ENCODE results near the gene TBC1D22A. TPM values are rescaled to one million over a fixed set of nuclear protein-coding genes. Genes with fewer than 3 reads are reported as not detected.

TBC1D22A gene
- total and polyA plus RNA-seq, 4 donors, result 4.1 to 12.4 (median 8.4) TPM

DNA sequence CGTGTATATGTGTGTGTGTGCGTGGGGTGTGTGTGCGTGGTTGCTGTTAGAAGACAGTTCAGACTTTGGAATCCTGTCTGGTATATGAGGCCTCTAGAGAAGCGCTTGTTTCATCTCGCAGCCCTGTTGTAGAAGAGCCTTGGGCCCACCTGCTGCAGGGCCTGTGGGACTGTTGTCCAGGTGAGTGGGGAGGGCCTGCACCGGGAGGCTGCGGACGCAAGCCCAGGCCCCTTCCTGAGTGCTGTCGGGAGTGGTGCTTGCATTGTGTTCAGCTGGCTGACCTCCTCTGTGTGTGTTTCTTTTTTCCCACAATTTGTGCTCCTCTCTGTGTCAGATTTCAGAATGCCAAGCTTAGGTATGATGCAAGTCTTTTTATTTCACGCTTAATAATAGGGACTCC, 128.4 kb downstream of the TBC1D22A start:
- H3K4me3 ChIP-seq (ENCODE audit: low read depth in 1 of 3, low read length in 3 of 3), result no peak overlapping the region

More for the DNA sequence above, 128.4 kb downstream of the TBC1D22A start:
- TF ChIP-seq EGR1 (IDR thresholded peaks at IDR 0.05; ENCODE audit: low read depth in 2 of 2) (no peak), RXRA (IDR thresholded peaks at IDR 0.05) (no peak), SP1 (IDR thresholded peaks at IDR 0.05) (no peak), GABPA (IDR thresholded peaks at IDR 0.05 in 1 of 2, conservative IDR thresholded peaks at IDR 0.05 in 1 of 2) (no peak), MAX (IDR thresholded peaks at IDR 0.05) (no peak), ATF3 (IDR thresholded peaks at IDR 0.05) (no peak), RAD21 (IDR thresholded peaks at IDR 0.05) (no peak), NR2F2 (IDR thresholded peaks at IDR 0.05) (no peak), FOXA1 (IDR thresholded peaks at IDR 0.05) (no peak), HNF4G (IDR thresholded peaks at IDR 0.05) (no peak), HNF4A (conservative IDR thresholded peaks at IDR 0.05) (no peak)
- TF ChIP-seq, protein P1, sequence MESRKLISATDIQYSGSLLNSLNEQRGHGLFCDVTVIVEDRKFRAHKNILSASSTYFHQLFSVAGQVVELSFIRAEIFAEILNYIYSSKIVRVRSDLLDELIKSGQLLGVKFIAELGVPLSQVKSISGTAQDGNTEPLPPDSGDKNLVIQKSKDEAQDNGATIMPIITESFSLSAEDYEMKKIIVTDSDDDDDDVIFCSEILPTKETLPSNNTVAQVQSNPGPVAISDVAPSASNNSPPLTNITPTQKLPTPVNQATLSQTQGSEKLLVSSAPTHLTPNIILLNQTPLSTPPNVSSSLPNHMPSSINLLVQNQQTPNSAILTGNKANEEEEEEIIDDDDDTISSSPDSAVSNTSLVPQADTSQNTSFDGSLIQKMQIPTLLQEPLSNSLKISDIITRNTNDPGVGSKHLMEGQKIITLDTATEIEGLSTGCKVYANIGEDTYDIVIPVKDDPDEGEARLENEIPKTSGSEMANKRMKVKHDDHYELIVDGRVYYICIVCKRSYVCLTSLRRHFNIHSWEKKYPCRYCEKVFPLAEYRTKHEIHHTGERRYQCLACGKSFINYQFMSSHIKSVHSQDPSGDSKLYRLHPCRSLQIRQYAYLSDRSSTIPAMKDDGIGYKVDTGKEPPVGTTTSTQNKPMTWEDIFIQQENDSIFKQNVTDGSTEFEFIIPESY (IDR thresholded peaks at IDR 0.05), result no peak
- TF ChIP-seq, protein P2, sequence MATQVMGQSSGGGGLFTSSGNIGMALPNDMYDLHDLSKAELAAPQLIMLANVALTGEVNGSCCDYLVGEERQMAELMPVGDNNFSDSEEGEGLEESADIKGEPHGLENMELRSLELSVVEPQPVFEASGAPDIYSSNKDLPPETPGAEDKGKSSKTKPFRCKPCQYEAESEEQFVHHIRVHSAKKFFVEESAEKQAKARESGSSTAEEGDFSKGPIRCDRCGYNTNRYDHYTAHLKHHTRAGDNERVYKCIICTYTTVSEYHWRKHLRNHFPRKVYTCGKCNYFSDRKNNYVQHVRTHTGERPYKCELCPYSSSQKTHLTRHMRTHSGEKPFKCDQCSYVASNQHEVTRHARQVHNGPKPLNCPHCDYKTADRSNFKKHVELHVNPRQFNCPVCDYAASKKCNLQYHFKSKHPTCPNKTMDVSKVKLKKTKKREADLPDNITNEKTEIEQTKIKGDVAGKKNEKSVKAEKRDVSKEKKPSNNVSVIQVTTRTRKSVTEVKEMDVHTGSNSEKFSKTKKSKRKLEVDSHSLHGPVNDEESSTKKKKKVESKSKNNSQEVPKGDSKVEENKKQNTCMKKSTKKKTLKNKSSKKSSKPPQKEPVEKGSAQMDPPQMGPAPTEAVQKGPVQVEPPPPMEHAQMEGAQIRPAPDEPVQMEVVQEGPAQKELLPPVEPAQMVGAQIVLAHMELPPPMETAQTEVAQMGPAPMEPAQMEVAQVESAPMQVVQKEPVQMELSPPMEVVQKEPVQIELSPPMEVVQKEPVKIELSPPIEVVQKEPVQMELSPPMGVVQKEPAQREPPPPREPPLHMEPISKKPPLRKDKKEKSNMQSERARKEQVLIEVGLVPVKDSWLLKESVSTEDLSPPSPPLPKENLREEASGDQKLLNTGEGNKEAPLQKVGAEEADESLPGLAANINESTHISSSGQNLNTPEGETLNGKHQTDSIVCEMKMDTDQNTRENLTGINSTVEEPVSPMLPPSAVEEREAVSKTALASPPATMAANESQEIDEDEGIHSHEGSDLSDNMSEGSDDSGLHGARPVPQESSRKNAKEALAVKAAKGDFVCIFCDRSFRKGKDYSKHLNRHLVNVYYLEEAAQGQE (IDR thresholded peaks at IDR 0.05), result no peak
- TF ChIP-seq, protein P3, sequence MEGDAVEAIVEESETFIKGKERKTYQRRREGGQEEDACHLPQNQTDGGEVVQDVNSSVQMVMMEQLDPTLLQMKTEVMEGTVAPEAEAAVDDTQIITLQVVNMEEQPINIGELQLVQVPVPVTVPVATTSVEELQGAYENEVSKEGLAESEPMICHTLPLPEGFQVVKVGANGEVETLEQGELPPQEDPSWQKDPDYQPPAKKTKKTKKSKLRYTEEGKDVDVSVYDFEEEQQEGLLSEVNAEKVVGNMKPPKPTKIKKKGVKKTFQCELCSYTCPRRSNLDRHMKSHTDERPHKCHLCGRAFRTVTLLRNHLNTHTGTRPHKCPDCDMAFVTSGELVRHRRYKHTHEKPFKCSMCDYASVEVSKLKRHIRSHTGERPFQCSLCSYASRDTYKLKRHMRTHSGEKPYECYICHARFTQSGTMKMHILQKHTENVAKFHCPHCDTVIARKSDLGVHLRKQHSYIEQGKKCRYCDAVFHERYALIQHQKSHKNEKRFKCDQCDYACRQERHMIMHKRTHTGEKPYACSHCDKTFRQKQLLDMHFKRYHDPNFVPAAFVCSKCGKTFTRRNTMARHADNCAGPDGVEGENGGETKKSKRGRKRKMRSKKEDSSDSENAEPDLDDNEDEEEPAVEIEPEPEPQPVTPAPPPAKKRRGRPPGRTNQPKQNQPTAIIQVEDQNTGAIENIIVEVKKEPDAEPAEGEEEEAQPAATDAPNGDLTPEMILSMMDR (IDR thresholded peaks at IDR 0.05; ENCODE audit: low read depth, low read length, missing input control), result no peak
- Histone ChIP-seq H3K27me3 (ENCODE audit: control insufficient read depth in 4 of 4, insufficient read depth in 4 of 4, low read length in 3 of 4) (no peaks in the 10 kb centered on the region), H3K27ac (ENCODE audit: low read depth in 1 of 2, low read length in 2 of 2) (no peak overlapping the region), H3K9ac (ENCODE audit: low read depth in 1 of 2, low read length in 2 of 2) (no peak overlapping the region), H3K4me1 (ENCODE audit: control insufficient read depth in 4 of 4, insufficient read depth in 4 of 4, low read length in 3 of 4) (no peaks in the 10 kb centered on the region), H3K9me3 (ENCODE audit: control insufficient read depth in 4 of 4, low read length in 3 of 4) (no peaks in the 10 kb centered on the region), H3K36me3 (ENCODE audit: control insufficient read depth in 4 of 4, insufficient read depth in 3 of 4, low read depth in 1 of 4, low read length in 3 of 4) (peaks cover 6 to 14% (median 8%) of the 10 kb centered on the region in 4 donors)
- 98% methylated on average over 10 of the region's 10 CpGs for WGBS
- no peak for DNase-seq (ENCODE audit: low spot score)
